Measurements from ENCODE around the gene KCNQ2. TPM values are rescaled to one million over a fixed set of nuclear protein-coding genes. Genes with fewer than 3 reads are reported as not detected.

KCNQ2 gene
- total RNA-seq, 1 experiment from 2014 or later = not detected

DNA sequence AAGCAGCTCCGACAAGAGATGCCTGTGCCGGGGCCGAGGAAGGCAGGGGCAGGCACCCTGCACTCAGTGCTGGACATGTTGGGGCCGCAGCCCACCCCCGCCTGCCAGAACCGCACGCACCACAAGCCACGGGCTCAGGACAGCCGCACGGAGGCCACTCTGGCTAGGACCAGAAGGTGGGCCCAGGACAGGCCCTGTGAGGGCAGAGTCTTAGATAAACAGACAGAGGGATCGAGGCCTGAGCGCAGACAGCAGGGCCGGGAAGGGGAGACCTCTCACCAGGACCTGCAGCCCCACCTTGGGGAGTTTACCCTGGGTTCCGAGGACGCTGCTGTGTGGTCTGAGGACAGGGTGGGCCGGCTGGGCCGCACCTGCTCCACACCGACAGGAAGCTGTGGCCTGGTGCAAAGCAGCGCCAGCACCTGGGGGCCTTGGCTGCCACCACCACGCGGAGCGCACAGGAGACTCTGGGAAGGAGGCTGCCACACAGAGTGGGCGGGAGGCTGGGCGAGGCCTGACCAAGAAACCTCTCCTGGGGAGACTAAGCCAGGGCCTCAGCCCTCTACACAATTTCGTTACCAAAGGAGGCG, 32.0 kb downstream of the KCNQ2 start:
- no TSS peak for BruUV-seq (replicated peaks)
- TF ChIP-seq, protein P1, sequence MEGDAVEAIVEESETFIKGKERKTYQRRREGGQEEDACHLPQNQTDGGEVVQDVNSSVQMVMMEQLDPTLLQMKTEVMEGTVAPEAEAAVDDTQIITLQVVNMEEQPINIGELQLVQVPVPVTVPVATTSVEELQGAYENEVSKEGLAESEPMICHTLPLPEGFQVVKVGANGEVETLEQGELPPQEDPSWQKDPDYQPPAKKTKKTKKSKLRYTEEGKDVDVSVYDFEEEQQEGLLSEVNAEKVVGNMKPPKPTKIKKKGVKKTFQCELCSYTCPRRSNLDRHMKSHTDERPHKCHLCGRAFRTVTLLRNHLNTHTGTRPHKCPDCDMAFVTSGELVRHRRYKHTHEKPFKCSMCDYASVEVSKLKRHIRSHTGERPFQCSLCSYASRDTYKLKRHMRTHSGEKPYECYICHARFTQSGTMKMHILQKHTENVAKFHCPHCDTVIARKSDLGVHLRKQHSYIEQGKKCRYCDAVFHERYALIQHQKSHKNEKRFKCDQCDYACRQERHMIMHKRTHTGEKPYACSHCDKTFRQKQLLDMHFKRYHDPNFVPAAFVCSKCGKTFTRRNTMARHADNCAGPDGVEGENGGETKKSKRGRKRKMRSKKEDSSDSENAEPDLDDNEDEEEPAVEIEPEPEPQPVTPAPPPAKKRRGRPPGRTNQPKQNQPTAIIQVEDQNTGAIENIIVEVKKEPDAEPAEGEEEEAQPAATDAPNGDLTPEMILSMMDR (IDR thresholded peaks at IDR 0.05; ENCODE audit: unreplicated experiment) = no peak
- intact Hi-C loops (cut with micrococcal nuclease) = no loop called here
- no peaks in the 10 kb centered on the region for H3K27me3 Mint-ChIP-seq (ENCODE audit: insufficient read depth, unreplicated experiment)
- peaks cover 12% of the 10 kb centered on the region for H3K9me3 Mint-ChIP-seq (ENCODE audit: unreplicated experiment)
- no peak overlapping the region for H3K4me3 Mint-ChIP-seq (ENCODE audit: unreplicated experiment)
- POLR2A ChIA-PET = interaction anchor here (0.6 kb wide), 1 partner anchor 103 kb away, joined by 3 read pairs; no protein-coding TSS in a partner anchor
- H3K36me3 Mint-ChIP-seq (ENCODE audit: insufficient read depth, unreplicated experiment) = no peaks in the 10 kb centered on the region
- H3K4me1 Mint-ChIP-seq (ENCODE audit: insufficient read depth, unreplicated experiment) = no peaks in the 10 kb centered on the region
- CTCF ChIA-PET = interaction anchor here (1.2 kb wide), 1 partner anchor 56 kb away, joined by 7 read pairs; no protein-coding TSS in a partner anchor
- H3K27ac Mint-ChIP-seq (ENCODE audit: low read depth, unreplicated experiment) = no peak overlapping the region
- no peak for DNase-seq (ENCODE audit: unreplicated experiment)

DNA sequence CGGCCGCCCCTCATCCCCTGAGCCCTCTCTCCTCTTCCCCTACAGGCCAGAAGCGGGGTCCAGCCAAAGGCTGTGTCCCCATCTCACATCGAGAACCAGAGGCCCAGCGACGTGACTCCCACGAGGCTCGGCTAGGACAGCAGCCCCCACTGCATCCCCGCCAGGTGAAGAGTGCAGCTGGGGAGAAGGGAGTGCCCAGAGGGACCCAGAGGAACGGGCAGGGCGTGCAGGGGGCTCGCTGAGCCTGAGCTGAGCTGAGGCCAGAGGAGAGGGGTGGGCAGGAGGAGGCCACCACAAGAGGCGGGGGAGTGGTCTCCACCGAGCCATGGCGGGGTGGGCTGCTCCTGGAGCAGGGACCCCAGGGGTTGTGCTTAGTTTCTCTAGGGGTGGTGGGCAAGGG, 32.6 kb downstream of the KCNQ2 start:
- Mint-ChIP-seq H3K27me3 (ENCODE audit: insufficient read depth, unreplicated experiment) (no peaks in the 10 kb centered on the region), H3K27ac (ENCODE audit: low read depth, unreplicated experiment) (no peak overlapping the region), H3K4me3 (ENCODE audit: unreplicated experiment) (no peak overlapping the region), H3K9me3 (ENCODE audit: unreplicated experiment) (peaks cover 12% of the 10 kb centered on the region), H3K4me1 (ENCODE audit: insufficient read depth, unreplicated experiment) (no peaks in the 10 kb centered on the region), H3K36me3 (ENCODE audit: insufficient read depth, unreplicated experiment) (no peaks in the 10 kb centered on the region)
- ChIA-PET POLR2A (interaction anchor here (0.6 kb wide), 1 partner anchor 102 kb away, joined by 3 read pairs; no protein-coding TSS in a partner anchor), CTCF (no interaction called here)
- BruUV-seq (replicated peaks) = no TSS peak
- DNase-seq (ENCODE audit: unreplicated experiment) = no peak
- intact Hi-C loops (cut with micrococcal nuclease) = no loop called here
- TF ChIP-seq, protein P1 (IDR thresholded peaks at IDR 0.05; ENCODE audit: unreplicated experiment) = no peak

DNA sequence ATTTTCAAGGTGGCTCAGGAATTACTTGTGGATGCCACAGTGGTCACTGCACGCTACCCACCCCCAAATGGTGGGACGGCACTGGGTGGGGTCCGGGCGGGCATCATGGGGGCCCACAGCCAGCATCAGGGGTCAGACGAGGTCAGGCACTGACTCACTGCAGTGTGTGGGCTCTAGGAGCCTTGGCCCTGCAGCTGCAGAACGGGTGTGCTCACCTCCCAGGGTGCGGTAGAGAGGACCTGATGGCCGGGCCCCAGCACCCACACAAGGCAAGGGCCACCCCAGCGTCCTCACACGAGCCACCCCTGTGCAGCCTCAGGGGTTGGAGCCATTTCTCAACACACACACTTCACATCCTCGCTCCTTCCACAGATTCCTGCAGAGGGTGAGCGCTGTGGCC, 34.3 kb downstream of the KCNQ2 start:
- no peak overlapping the region for H3K4me3 Mint-ChIP-seq (ENCODE audit: unreplicated experiment)
- BruUV-seq (replicated peaks) = no TSS peak
- DNase-seq (ENCODE audit: unreplicated experiment) = no peak
- no peak overlapping the region for H3K27ac Mint-ChIP-seq (ENCODE audit: low read depth, unreplicated experiment)
- H3K9me3 Mint-ChIP-seq (ENCODE audit: unreplicated experiment) = peaks cover 7% of the 10 kb centered on the region
- intact Hi-C loops (cut with micrococcal nuclease) = no loop called here
- H3K36me3 Mint-ChIP-seq (ENCODE audit: insufficient read depth, unreplicated experiment) = no peaks in the 10 kb centered on the region
- ChIA-PET POLR2A (no interaction called here), CTCF (interaction anchor here (0.6 kb wide), 1 partner anchor 490 kb away, joined by 3 read pairs; no protein-coding TSS in a partner anchor)
- H3K27me3 Mint-ChIP-seq (ENCODE audit: insufficient read depth, unreplicated experiment) = no peaks in the 10 kb centered on the region
- H3K4me1 Mint-ChIP-seq (ENCODE audit: insufficient read depth, unreplicated experiment) = no peaks in the 10 kb centered on the region
- TF ChIP-seq, protein P1 (IDR thresholded peaks at IDR 0.05; ENCODE audit: unreplicated experiment) = no peak

DNA sequence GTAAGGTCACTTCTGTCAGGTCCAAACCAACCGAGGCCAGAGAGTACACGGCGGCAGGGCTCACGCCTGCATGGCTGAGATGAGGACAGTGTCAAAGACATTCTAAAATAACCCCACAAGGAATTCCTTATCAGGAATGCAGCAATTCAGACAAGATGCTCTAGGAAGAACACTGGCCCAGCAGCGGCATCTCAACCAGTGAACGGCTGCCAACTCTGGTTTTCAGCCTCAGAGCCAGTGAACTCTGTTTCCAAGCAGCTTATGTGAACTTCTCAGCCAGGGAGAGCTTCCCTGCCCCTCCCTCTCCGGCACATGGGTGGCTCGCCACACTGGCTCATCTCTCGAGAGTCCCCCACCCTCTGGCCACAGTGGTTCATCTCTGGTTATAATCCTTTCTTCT, 36.9 kb downstream of the KCNQ2 start:
- POLR2A ChIA-PET = interaction anchor here (0.6 kb wide), 2 partner anchors 10 to 590 kb away, joined by 3 read pairs; no protein-coding TSS in a partner anchor
- BruUV-seq (replicated peaks) = no TSS peak
- TF ChIP-seq, protein P1 (IDR thresholded peaks at IDR 0.05; ENCODE audit: unreplicated experiment) = no peak
- no peaks in the 10 kb centered on the region for H3K36me3 Mint-ChIP-seq (ENCODE audit: insufficient read depth, unreplicated experiment)
- no peaks in the 10 kb centered on the region for H3K27me3 Mint-ChIP-seq (ENCODE audit: insufficient read depth, unreplicated experiment)
- CTCF ChIA-PET = no interaction called here
- H3K4me3 Mint-ChIP-seq (ENCODE audit: unreplicated experiment) = no peak overlapping the region
- H3K4me1 Mint-ChIP-seq (ENCODE audit: insufficient read depth, unreplicated experiment) = no peaks in the 10 kb centered on the region
- no peak for DNase-seq (ENCODE audit: unreplicated experiment)
- intact Hi-C loops (cut with micrococcal nuclease) = no loop called here
- H3K27ac Mint-ChIP-seq (ENCODE audit: low read depth, unreplicated experiment) = no peak overlapping the region
- H3K9me3 Mint-ChIP-seq (ENCODE audit: unreplicated experiment) = peaks cover 7% of the 10 kb centered on the region
